H1 (cell line): Measurements from ENCODE around the gene ADNP. TPM values are rescaled to one million over a fixed set of nuclear protein-coding genes. Genes with fewer than 3 reads are reported as not detected.

Source experiments
- ATF3 ChIP-seq: IDR thresholded peaks from 2 replicates; pipeline ENCODE4 v1.6.1; 2011; ENCODE audit warnings: low read depth, mild to moderate bottlenecking, low read length; ENCODE audit not compliant: insufficient read depth
- BRCA1 ChIP-seq: IDR thresholded peaks from 2 replicates; pipeline ENCODE4 v1.6.1; 2012; ENCODE audit warnings: low read depth, low read length, improper control_type of control experiment
- CEBPB ChIP-seq: IDR thresholded peaks from 2 replicates; pipeline ENCODE4 v1.6.1; 2012; ENCODE audit warnings: low read depth, low read length
- CREB1 ChIP-seq: IDR thresholded peaks from 2 replicates; pipeline ENCODE4 v1.6.1; 2012; ENCODE audit warnings: inconsistent platforms
- FOSL1 ChIP-seq: IDR thresholded peaks from 2 replicates; pipeline ENCODE4 v1.6.1; 2011; ENCODE audit warnings: mild to moderate bottlenecking, low read depth, low read length, moderate library complexity; ENCODE audit not compliant: insufficient read depth
- RXRA ChIP-seq: IDR thresholded peaks from 2 replicates; pipeline ENCODE4 v1.6.1; 2011; ENCODE audit warnings: low read depth, mild to moderate bottlenecking, low read length, moderate library complexity; ENCODE audit not compliant: insufficient read depth
- SIRT6 ChIP-seq: IDR thresholded peaks from one replicate; pipeline ENCODE4 v1.7.1; 2012; ENCODE audit warnings: low read length, inconsistent platforms
- SP1 ChIP-seq: IDR thresholded peaks from 2 replicates; pipeline ENCODE4 v1.6.1; 2011; ENCODE audit warnings: low read depth, low read length
- SP4 ChIP-seq: IDR thresholded peaks from 2 replicates; pipeline ENCODE4 v1.6.1; 2012; ENCODE audit warnings: low read length, inconsistent platforms
- TAF1 ChIP-seq: IDR thresholded peaks from 2 replicates; pipeline ENCODE4 v1.6.1; 2011; ENCODE audit warnings: mild to moderate bottlenecking, low read depth, low read length
- polyA plus RNA-seq, 7 experiments: library from polyadenylated mRNA; depleted of rRNA in 3 of 7; stranded (reverse) in 5 of 7; unstranded in 2 of 7; fragments of >200 nt in 5 of 7; fragments of 200-250 nt in 2 of 7; gene quantifications; 1 replicate in 5 of 7; 2 replicates in 1 of 7; 4 replicates in 1 of 7; pipeline versions ENCODE4 v1.2.1 to v1.2.3, GENCODE V29; 2011 to 2013; ENCODE audit warnings: missing spikeins in 2 of 7, mixed read lengths in 2 of 7
- total RNA-seq: library from RNA; stranded (reverse); fragmentation: NEBNext Ultra II Directional; extraction: Animal tissue kit (Norgen Biotek cat#: 25700); gene quantifications from 2 replicates; pipeline ENCODE4 v1.2.1, GENCODE V29; 2021
- TF ChIP-seq, protein P1 (sequence below): fragments of 300-600 bp; sonication (generic); IDR thresholded peaks from 2 replicates; pipeline ENCODE4 v1.7.1; 2012; ENCODE audit warnings: low read length, moderate library complexity, mild to moderate bottlenecking, inconsistent platforms; ENCODE audit not compliant: insufficient replicate concordance

ADNP gene
- total and polyA plus RNA-seq, 2 of the 8 experiments (the other 6 are each of a cell fraction or from before 2014, with no cell fraction given): 31.6 to 123 TPM

- TF ChIP-seq SP1: no peak
- TF ChIP-seq, protein P1, sequence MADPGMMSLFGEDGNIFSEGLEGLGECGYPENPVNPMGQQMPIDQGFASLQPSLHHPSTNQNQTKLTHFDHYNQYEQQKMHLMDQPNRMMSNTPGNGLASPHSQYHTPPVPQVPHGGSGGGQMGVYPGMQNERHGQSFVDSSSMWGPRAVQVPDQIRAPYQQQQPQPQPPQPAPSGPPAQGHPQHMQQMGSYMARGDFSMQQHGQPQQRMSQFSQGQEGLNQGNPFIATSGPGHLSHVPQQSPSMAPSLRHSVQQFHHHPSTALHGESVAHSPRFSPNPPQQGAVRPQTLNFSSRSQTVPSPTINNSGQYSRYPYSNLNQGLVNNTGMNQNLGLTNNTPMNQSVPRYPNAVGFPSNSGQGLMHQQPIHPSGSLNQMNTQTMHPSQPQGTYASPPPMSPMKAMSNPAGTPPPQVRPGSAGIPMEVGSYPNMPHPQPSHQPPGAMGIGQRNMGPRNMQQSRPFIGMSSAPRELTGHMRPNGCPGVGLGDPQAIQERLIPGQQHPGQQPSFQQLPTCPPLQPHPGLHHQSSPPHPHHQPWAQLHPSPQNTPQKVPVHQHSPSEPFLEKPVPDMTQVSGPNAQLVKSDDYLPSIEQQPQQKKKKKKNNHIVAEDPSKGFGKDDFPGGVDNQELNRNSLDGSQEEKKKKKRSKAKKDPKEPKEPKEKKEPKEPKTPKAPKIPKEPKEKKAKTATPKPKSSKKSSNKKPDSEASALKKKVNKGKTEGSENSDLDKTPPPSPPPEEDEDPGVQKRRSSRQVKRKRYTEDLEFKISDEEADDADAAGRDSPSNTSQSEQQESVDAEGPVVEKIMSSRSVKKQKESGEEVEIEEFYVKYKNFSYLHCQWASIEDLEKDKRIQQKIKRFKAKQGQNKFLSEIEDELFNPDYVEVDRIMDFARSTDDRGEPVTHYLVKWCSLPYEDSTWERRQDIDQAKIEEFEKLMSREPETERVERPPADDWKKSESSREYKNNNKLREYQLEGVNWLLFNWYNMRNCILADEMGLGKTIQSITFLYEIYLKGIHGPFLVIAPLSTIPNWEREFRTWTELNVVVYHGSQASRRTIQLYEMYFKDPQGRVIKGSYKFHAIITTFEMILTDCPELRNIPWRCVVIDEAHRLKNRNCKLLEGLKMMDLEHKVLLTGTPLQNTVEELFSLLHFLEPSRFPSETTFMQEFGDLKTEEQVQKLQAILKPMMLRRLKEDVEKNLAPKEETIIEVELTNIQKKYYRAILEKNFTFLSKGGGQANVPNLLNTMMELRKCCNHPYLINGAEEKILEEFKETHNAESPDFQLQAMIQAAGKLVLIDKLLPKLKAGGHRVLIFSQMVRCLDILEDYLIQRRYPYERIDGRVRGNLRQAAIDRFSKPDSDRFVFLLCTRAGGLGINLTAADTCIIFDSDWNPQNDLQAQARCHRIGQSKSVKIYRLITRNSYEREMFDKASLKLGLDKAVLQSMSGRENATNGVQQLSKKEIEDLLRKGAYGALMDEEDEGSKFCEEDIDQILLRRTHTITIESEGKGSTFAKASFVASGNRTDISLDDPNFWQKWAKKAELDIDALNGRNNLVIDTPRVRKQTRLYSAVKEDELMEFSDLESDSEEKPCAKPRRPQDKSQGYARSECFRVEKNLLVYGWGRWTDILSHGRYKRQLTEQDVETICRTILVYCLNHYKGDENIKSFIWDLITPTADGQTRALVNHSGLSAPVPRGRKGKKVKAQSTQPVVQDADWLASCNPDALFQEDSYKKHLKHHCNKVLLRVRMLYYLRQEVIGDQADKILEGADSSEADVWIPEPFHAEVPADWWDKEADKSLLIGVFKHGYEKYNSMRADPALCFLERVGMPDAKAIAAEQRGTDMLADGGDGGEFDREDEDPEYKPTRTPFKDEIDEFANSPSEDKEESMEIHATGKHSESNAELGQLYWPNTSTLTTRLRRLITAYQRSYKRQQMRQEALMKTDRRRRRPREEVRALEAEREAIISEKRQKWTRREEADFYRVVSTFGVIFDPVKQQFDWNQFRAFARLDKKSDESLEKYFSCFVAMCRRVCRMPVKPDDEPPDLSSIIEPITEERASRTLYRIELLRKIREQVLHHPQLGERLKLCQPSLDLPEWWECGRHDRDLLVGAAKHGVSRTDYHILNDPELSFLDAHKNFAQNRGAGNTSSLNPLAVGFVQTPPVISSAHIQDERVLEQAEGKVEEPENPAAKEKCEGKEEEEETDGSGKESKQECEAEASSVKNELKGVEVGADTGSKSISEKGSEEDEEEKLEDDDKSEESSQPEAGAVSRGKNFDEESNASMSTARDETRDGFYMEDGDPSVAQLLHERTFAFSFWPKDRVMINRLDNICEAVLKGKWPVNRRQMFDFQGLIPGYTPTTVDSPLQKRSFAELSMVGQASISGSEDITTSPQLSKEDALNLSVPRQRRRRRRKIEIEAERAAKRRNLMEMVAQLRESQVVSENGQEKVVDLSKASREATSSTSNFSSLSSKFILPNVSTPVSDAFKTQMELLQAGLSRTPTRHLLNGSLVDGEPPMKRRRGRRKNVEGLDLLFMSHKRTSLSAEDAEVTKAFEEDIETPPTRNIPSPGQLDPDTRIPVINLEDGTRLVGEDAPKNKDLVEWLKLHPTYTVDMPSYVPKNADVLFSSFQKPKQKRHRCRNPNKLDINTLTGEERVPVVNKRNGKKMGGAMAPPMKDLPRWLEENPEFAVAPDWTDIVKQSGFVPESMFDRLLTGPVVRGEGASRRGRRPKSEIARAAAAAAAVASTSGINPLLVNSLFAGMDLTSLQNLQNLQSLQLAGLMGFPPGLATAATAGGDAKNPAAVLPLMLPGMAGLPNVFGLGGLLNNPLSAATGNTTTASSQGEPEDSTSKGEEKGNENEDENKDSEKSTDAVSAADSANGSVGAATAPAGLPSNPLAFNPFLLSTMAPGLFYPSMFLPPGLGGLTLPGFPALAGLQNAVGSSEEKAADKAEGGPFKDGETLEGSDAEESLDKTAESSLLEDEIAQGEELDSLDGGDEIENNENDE: no peak
- peak; percentile 84 for TF ChIP-seq CREB1
- peak; percentile 100 for TF ChIP-seq TAF1
- no peak for TF ChIP-seq SP4
- no peak for TF ChIP-seq RXRA
- no peak for TF ChIP-seq BRCA1
- TF ChIP-seq CEBPB: peak; percentile 68
- TF ChIP-seq ATF3: no peak
- TF ChIP-seq FOSL1: no peak
- no peak for TF ChIP-seq SIRT6
Measured at GRCh38 chr20:50957798-50958614, 26.8 kb upstream of the ADNP start, which contains the start of gene DPM1 (continued).
